GM08714 (cell line): ENCODE measurements around the gene USP47.

Experiments used
- H3K4me3 ChIP-seq: fragments of 200-500 bp; sonication (Bioruptor generic); 2 replicates; pipeline ENCODE4 v1.5.1; 2014; ENCODE audit warnings: mild to moderate bottlenecking, low read length, inconsistent platforms
- ZNF274 ChIP-seq: IDR thresholded peaks from 2 replicates; pipeline ENCODE4 v1.6.1; 2012; ENCODE audit warnings: mild to moderate bottlenecking, low read depth, low read length

USP47 gene

DNA sequence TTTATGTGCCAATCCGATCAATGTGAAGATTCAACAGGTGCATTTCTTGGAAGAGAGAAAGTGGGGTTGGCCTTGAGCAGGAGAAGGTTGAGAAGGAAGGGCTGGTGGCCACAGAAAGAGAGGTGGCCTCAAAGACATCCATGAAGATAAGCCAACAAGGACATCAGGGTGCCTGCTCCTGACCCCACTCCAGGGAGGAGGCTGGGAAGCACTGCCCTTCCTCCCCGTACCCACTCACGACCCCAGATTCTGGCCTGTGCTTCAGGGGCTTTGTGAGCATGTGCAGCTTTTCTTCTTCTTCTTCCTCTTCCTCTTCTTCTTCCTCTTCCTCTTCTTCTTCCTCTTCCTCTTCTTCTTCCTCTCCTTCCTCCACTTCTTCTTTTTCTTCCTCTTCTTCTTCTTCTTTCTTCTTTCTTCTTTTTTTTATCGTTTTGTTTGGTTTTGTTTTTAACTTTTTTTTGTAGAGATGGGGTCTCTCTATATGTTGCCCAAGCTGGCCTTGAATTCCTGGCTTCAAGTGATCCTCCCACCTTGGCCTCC, 136.4 kb downstream of the USP47 start:
- no peak overlapping the region for H3K4me3 ChIP-seq
- no peak for TF ChIP-seq ZNF274

DNA sequence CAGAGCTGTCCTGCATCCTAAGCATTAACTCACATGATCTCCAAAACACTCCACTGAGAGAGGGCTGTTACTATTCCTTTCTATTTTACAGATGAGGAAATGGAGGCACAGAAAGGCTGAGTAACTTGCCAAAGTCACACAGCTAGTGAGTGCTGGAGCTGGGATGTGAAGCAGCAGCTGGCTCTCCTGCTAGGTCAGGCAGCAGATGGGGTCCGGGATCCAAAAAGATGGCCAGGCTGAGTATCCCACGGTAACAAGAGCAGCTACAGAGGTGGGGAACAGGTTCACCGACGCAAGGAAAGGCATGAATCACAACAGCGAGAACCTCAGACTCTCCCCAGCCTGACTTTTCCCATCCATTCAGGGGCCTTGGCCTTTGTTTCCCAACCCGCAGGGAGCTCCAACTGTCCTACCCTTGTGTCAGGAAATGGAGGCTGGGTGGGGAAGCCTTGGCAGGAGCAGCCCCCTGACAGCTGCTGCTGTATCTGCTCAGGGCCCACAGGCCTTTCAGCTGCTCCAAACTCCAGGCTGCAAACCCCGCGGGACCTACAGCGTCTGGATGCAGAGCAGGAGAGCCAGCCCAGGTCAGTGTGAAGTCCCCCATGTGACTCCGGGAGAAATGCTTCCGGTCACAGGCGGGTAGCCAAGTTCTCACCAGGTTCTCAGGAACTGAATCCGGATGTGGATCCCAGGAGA, 137.2 kb downstream of the USP47 start:
- no peak for TF ChIP-seq ZNF274
- H3K4me3 ChIP-seq: no peak overlapping the region

- no peak for TF ChIP-seq ZNF274
- no peak overlapping the region for H3K4me3 ChIP-seq
Observed at GRCh38 chr11:11979488-11980117, 137.8 kb downstream of the USP47 start.

DNA sequence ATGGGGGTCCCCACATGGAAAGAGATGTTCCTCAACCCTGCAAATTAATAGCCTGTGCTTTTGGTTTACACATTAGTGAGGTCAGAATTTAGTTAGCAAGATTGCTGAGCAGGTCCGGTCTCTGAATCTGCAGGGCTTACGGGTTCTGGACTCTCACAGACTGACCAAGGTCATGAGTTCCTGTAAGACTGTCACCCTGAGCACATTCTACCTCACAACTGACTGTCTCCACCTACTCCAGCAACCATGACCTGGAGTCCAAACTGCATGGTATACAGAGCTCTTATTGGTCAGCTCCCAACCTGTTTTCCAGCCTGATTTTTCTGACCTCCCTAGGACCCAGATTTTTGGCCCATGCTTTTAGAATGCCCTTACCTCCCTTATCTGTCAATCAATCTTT, 138.4 kb downstream of the USP47 start:
- no peak overlapping the region for H3K4me3 ChIP-seq
- no peak for TF ChIP-seq ZNF274

DNA sequence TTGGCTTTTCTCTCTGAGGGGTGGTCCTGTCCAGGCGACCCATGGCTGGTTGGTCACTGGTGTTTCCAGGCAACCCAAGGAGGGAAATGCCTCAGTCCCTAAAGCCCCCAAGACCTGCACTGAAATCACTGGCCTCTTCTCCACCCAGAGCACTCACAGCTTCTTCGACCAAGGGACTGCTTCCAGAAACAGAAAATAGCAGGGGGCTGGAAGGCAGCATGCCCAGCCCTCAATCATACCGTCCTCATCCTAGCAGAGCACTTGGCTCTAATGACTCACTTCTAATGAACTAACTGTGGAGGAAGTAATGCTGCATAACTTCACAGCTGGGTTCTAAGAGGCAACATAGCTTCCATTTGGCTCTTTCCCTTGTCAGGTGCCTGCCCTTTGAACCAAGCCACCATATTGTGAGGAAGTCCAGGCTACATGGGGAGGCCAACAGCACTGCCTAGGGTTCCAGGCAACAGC, 139.1 kb downstream of the USP47 start:
- H3K4me3 ChIP-seq: no peak overlapping the region
- no peak for TF ChIP-seq ZNF274

DNA sequence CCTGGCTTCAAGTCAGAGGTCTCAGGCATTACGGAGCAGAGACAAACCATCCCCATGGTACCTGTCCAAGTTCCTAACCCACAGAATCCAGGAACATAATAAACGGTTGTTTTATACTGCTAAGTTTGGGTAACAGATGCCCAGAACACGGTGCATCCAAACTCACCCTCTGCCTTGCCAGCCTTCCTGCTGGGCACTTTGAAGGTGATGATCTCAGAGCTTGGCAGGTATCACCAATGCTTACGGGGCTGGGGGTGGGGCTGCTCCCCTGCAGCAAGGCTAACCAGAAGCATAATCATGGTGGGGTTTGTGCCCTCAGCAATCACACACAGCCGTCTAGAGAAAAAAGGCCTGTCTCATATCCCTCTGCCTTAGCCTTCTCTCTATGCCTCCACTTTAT, 139.6 kb downstream of the USP47 start:
- no peak for TF ChIP-seq ZNF274
- H3K4me3 ChIP-seq: no peak overlapping the region

DNA sequence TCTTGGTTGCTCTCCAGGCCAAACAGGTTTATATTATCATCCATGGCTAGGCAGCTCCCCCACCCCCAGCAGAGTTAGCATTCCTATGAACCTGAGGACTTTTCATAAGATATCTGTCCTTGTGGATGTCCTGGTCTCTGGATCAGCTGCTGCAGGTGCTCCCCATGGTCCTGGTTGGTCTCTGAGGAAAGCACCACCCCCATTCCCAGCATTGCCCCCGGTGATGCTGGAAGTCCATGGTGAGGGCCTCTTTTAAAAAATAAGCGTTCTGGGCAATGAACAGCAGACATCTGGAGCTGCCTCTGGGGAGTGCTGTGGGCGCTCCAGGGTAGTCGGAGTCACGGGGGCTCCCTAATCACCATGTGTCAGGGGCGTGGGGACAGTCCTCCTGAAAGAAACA, 140.1 kb downstream of the USP47 start:
- no peak for TF ChIP-seq ZNF274
- no peak overlapping the region for H3K4me3 ChIP-seq

DNA sequence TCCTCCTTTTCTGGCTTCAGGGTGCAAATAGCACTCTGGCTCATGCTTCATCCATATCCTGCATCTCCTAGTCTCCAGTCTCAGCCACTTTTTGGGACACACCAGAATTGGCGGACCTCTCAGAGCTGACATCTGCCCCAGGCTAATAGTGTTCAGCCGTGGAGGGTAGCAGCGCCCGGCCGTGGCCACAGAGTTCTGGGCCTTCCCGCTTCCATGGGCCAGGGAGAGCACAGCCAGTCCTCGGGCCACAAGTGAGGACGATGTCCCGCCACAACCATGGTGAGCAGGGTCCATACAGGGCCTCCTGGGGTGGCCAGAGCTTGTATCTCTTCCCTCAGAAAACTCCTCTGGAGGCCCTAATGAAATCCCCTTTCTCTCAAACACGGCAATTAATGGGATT, 140.7 kb downstream of the USP47 start:
- H3K4me3 ChIP-seq: no peak overlapping the region
- no peak for TF ChIP-seq ZNF274

DNA sequence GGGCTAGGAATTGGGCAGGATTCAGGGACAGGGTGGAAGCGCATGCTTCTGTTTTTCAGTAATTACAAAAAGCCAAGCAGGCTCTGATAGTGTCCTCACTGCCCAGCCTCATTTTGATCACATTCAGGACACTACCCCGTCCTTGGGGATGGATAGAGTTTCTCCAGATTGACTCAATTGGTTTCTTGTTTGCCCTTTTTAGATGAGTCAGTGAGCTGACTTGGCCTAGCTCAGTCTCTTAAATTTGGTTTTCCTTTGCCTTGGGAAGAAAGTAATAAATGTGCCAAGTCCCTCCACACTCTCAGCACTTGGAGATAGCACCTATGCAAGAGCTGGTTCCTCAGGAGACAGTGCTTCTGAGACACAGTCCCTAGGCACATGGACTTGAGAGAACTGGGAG, 141.2 kb downstream of the USP47 start:
- TF ChIP-seq ZNF274: no peak
- no peak overlapping the region for H3K4me3 ChIP-seq

GRCh38 chr11:11983427-11983826, 141.7 kb downstream of the USP47 start:
- no peak for TF ChIP-seq ZNF274
- H3K4me3 ChIP-seq: no peak overlapping the region

GRCh38 chr11:11984563-11984962, 142.8 kb downstream of the USP47 start:
- no peak for TF ChIP-seq ZNF274
- no peak overlapping the region for H3K4me3 ChIP-seq

- TF ChIP-seq ZNF274: no peak
- H3K4me3 ChIP-seq: no peak overlapping the region
Observed at GRCh38 chr11:11985016-11985715, 143.4 kb downstream of the USP47 start.

- no peak for TF ChIP-seq ZNF274
- no peak overlapping the region for H3K4me3 ChIP-seq
Observed at GRCh38 chr11:11985954-11986949, 144.5 kb downstream of the USP47 start.
